SU-DHL-6 (cell line): Measurements from ENCODE around the gene BID.

Experiments
- H2AFZ ChIP-seq: fragments of 200-600 bp; sonication (generic); 2 replicates; pipeline ENCODE4 v1.6.1; 2014; ENCODE audit warnings: low read depth, mild to moderate bottlenecking, moderate library complexity, mixed read lengths, antibody characterized with exemption, low read length; ENCODE audit not compliant: severe bottlenecking
- H3F3A ChIP-seq: fragments of 200-600 bp; shearing (Covaris generic); 2 replicates; pipeline ENCODE4 v1.6.0; 2016; ENCODE audit warnings: antibody characterized with exemption, mild to moderate bottlenecking; ENCODE audit not compliant: insufficient read depth
- H3K27ac ChIP-seq: fragments of 200-600 bp; sonication (generic); 2 replicates; pipeline ENCODE4 v1.5.1; 2016; ENCODE audit warnings: low read depth, mild to moderate bottlenecking, low read length, moderate library complexity, mixed read lengths
- H3K27me3 ChIP-seq: fragments of 200-600 bp; sonication (generic), shearing (Covaris generic); 2 replicates; pipeline ENCODE4 v1.6.0; 2014; ENCODE audit warnings: mild to moderate bottlenecking, low read length
- H3K36me3 ChIP-seq: fragments of 200-600 bp; sonication (generic); 2 replicates; pipeline ENCODE4 v1.6.1; 2014; ENCODE audit warnings: mild to moderate bottlenecking, low read length, mixed read lengths
- H3K4me2 ChIP-seq: fragments of 300-600, 200-600 bp; shearing (Covaris generic), sonication (generic); 2 replicates; pipeline ENCODE4 v1.6.0; 2014; ENCODE audit warnings: low read length, low read depth, mild to moderate bottlenecking; ENCODE audit not compliant: poor library complexity, severe bottlenecking
- H3K4me3 ChIP-seq: fragments of 200-600 bp; sonication (generic); 2 replicates; pipeline ENCODE4 v1.5.1; 2014; ENCODE audit warnings: antibody characterized with exemption, low read length, mild to moderate bottlenecking, mixed read lengths; ENCODE audit not compliant: insufficient read depth, poor library complexity, severe bottlenecking
- H3K79me2 ChIP-seq: fragments of 200-600 bp; sonication (generic); 2 replicates; pipeline ENCODE4 v1.6.1; 2014; ENCODE audit warnings: mild to moderate bottlenecking, low read length, moderate library complexity; ENCODE audit not compliant: insufficient read depth
- H3K9ac ChIP-seq: fragments of 200-600 bp; sonication (generic); 2 replicates; pipeline ENCODE4 v1.7.0; 2014; ENCODE audit warnings: mild to moderate bottlenecking, low read length
- H3K9me2 ChIP-seq: fragments of 200-600 bp; sonication (generic); replicated peaks from 2 replicates; pipeline ENCODE4 v1.6.1; 2014; ENCODE audit warnings: low read length; ENCODE audit not compliant: insufficient read depth
- H3K9me3 ChIP-seq: fragments of 200-600 bp; sonication (generic); 2 replicates; pipeline ENCODE4 v1.6.1; 2014; ENCODE audit warnings: low read length, mixed read lengths; ENCODE audit not compliant: insufficient read depth
- H4K20me1 ChIP-seq: fragments of 200-600 bp; sonication (generic); 2 replicates; pipeline ENCODE4 v1.6.1; 2014; ENCODE audit warnings: low read depth, mild to moderate bottlenecking, antibody characterized with exemption, low read length, moderate library complexity, mixed read lengths
- CTCF ChIP-seq: fragments of 200-600 bp; sonication (generic); IDR thresholded peaks from one replicate; pipeline ENCODE4 v1.5.1; 2017; ENCODE audit warnings: antibody characterized with exemption, mild to moderate bottlenecking, low read length, moderate library complexity; ENCODE audit not compliant: insufficient read depth, poor library complexity, severe bottlenecking
- EZH2phosphoT487 ChIP-seq: fragments of 200-600 bp; sonication (generic), shearing (Covaris generic); conservative IDR thresholded peaks from 2 replicates; pipeline ENCODE4 v1.6.1; 2018; ENCODE audit warnings: mild to moderate bottlenecking, antibody characterized with exemption, low read length, moderate library complexity, mixed read lengths

The BID gene

GRCh38 chr22:17724241-17724640 is 50.0 kb downstream of the BID start:
- Histone ChIP-seq H3K9me3 (no peaks in the 10 kb centered on the region), H3K36me3 (no peaks in the 10 kb centered on the region)

GRCh38 chr22:17719911-17720310 is 54.4 kb downstream of the BID start:
- no peaks in the 10 kb centered on the region for H3K9me3 ChIP-seq
- H3K27ac ChIP-seq = no peak overlapping the region
- no peak overlapping the region for H2AFZ ChIP-seq
- no peak for TF ChIP-seq EZH2phosphoT487
- TF ChIP-seq CTCF = no peak
- no peak overlapping the region for H3K4me3 ChIP-seq
- H3K79me2 ChIP-seq = no peaks in the 10 kb centered on the region
- H3K4me2 ChIP-seq = no peak overlapping the region
- H3K36me3 ChIP-seq = no peaks in the 10 kb centered on the region
- no peaks in the 10 kb centered on the region for H3K27me3 ChIP-seq
- H3F3A ChIP-seq = no peaks in the 10 kb centered on the region
- no peak overlapping the region for H3K9ac ChIP-seq
- H3K9me2 ChIP-seq = no peaks in the 10 kb centered on the region
- no peaks in the 10 kb centered on the region for H4K20me1 ChIP-seq

More at GRCh38 chr22:17724241-17724640, 50.0 kb downstream of the BID start:
- Histone ChIP-seq H3K4me3 (no peak overlapping the region), H3K9me2 (no peaks in the 10 kb centered on the region), H3K79me2 (no peaks in the 10 kb centered on the region), H3K27me3 (no peaks in the 10 kb centered on the region), H3K27ac (no peak overlapping the region), H3F3A (no peaks in the 10 kb centered on the region), H4K20me1 (no peaks in the 10 kb centered on the region), H3K4me2 (no peak overlapping the region), H3K9ac (no peak overlapping the region), H2AFZ (no peak overlapping the region)
- no peak for TF ChIP-seq EZH2phosphoT487

- H3K79me2 ChIP-seq = no peaks in the 10 kb centered on the region
- no peaks in the 10 kb centered on the region for H3K36me3 ChIP-seq
- H3K4me3 ChIP-seq = no peak overlapping the region
- H2AFZ ChIP-seq = no peak overlapping the region
- no peaks in the 10 kb centered on the region for H3F3A ChIP-seq
- no peaks in the 10 kb centered on the region for H4K20me1 ChIP-seq
- H3K27me3 ChIP-seq = no peaks in the 10 kb centered on the region
- TF ChIP-seq EZH2phosphoT487 (no peak), CTCF (no peak)
- no peak overlapping the region for H3K4me2 ChIP-seq
- no peaks in the 10 kb centered on the region for H3K9me3 ChIP-seq
- no peaks in the 10 kb centered on the region for H3K9me2 ChIP-seq
- no peak overlapping the region for H3K9ac ChIP-seq
- no peak overlapping the region for H3K27ac ChIP-seq
Measured at GRCh38 chr22:17717708-17718107, 56.6 kb downstream of the BID start.

DNA sequence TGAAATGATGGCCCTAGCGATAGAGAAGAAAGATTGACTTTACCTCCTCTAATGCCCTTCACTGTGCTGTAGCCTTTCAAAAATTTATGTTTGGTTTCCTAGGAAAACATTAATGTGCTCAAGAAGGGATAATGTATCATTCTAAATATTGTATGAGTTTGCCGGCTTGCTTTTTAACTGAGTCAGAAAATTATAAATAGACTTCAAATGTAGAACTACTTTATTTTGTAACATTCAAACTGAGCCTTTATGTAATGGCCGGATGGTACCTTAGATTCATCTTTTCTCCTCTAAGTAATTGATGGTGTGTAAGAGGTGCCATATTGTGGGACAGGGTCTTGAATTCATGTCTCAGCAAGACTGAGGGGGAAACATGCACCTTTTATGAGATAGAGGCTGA is 57.7 kb downstream of the BID start:
- H3K4me3 ChIP-seq = no peak overlapping the region
- H3F3A ChIP-seq = no peaks in the 10 kb centered on the region
- H3K9ac ChIP-seq = no peak overlapping the region
- H4K20me1 ChIP-seq = no peaks in the 10 kb centered on the region
- H3K79me2 ChIP-seq = no peaks in the 10 kb centered on the region
- no peak overlapping the region for H3K4me2 ChIP-seq
- no peaks in the 10 kb centered on the region for H3K9me3 ChIP-seq
- no peak for TF ChIP-seq CTCF
- no peak for TF ChIP-seq EZH2phosphoT487
- no peaks in the 10 kb centered on the region for H3K36me3 ChIP-seq
- no peak overlapping the region for H3K27ac ChIP-seq
- H3K27me3 ChIP-seq = no peaks in the 10 kb centered on the region
- H2AFZ ChIP-seq = no peak overlapping the region
- no peaks in the 10 kb centered on the region for H3K9me2 ChIP-seq
